NCI-H1417 (cell line): Measurements from ENCODE around the gene FAM98C.
A peak's percentile ranks its signal among the peaks of the same experiment; 100 is the strongest.

Source experiments
- DNase-seq, 3 experiments: peaks; one replicate each; lab custom pipeline; 2025; lab: John Stamatoyannopoulos, UW

The FAM98C gene

DNA sequence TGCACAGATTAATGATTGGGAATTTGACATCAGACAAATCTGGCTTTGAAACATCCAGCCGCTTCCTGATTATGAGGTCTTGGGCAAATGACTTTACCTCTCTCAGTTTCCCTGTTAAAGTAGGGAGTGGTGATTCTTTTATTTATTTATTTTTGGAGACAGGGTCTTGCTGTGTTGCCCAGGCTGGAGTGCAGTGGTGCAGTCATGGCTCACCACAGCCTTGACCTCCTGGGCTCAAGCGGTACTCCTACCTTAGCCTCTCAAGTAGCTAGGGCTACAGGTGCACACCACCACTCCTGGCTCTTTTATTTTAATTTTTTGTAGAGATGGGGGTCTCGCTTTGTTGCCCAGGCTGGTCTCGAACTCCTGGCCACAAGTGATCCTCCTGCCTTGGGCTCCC is 25.8 kb upstream of the FAM98C start:
- no peak for DNase-seq

DNA sequence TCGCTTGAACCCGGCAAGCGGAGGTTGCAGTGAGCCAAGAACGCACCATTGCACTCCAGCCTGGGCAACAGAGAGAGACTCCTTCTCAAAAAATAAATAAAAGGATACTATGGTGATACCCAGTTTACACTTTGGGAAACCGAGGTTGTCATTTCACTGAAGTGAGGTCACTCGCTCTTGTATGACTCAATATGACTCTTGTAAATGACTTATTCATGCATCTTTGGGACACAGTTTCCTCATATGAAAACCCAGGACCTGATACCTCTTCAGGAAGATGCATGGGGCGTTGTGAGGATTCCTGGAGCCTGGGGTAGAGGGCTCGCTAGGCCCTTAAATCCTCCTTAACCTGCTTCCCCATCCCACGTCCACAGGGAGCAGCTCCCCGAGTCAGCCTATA is 24.0 kb upstream of the FAM98C start:
- no peak for DNase-seq

DNA sequence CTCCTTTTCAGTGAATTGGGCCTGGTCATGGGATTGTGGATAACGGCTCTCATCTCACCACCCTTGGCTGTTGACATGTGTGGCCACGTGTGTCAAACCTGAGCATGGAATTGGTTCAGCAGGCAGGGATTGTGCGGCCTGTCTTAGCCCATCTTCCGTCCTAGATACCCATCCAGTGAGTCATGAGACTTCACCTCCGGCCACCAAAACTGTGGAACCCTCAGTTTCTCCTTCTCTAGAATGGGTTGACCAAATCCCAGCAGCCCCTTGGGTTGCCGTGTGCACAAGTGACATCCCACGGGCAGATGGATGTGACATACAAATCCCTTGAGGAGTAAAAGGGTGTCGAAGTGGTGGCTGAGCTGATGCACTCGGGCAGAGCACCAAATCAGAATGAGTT is 21.8 kb upstream of the FAM98C start:
- no peak for DNase-seq

DNA sequence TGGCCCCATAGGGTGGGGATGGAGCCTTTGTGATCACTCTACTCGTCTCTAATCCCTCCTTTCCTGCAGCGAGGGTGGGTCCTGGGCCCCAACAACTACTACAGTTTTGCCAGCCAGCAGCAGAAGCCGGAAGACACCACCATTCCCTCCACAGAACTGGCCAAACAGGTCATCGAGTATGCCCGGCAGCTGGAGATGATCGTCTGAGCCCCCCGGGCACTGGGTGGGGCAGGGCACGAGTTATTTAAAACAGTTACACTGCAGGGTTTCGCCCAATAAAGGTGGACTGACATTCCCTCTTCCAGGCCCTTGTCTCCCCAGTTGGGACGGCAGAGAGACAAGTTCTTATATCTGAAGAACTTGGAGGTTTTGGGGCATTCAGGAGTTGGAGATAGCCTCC is 19.7 kb upstream of the FAM98C start:
- DNase-seq: no peak

DNA sequence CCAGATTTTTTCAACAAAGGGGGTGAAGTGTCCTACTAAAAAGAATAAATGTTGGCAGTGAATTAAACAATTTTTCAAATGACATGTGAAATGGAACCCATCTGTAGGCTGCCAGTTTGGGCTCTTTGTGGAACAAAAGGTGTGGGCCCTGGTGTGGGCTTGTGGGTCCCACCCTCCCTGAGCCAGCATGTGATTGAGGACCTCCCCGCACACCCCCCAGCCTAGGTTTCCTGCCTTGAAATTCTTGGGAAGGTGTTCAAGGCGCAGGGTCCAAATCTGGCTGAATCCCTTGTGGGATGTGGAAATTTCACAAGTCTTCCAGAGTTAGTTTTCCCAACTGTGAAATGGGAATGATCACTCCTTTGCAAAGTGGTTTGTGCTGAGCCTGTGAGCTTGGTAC is 19.1 kb upstream of the FAM98C start:
- no peak for DNase-seq

DNA sequence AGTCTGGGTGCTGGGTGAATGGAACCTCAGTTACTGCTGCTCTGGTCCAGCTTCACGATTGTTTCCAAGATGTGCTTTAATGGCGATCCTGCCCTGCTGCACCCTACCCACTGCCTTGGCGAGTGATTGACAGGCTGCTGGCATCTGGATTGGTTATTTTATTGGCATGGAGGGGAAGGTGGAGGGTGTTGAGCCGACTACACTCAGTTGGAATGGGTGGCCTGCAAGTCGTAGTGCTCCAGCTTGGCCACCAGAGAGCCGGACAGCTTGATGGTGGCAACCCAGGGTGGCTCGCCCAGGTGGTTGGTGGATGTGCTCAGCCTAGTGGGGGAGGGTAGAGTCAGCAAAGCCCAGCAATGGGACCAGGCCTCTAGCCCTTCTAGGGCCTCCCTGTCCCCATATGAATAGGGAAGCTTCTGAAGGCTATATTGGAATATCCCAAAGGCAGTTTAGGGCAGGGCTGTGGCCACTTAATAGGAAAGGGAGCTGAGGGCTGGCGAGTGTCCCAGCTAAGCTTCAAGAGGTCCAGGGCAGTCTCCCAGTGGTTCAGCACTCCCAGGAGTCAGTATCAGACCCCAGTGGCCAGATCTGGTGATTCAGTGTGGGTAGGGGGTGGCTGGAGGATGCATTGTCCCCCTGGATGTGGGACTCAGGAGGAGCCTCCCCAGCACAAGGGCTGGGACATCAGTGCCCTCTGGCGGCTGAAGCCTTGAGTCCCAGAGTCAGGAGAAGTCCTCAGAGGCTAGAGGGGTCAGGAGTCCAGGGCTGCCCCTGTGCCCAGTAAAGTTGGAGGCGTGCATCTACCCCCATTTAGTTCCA is 18.5 kb upstream of the FAM98C start:
- DNase-seq: no peak

DNA sequence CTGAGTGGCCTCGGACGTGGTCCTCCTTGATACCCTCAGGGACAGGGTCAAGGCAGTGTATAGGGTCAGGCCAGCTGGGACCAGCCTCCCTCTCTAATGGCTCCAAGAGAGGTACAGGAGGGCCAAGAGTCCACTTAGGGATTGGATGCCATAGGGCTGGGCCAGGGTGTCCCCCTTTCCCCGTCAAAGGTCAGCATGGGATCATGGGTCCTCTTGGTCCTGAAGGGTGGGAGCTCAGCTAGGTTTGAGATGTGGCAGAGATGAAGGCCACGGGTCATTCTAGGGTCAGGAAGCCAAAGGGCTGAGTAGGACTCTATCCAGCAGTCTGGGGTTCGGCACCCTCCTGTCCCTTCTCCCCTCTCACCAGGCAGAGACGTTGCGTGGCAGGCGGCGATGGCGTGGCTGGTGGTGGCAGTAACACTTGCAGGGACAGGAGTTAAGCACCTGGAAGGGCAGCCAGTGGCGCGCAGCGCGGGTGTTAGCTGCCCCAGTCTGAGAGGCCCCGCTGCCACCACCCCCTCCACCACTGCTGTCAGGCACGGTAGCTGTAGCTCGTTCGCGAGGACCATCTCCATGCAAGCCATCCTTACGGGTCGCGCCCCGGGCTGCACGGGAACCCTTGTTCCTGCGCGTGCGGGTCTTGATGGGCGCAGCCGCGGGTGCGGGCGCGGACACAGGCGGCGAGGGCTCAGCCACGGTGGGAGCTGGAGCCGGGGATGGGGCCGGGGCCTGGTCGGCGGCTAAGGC is 17.7 kb upstream of the FAM98C start:
- DNase-seq: no peak

DNA sequence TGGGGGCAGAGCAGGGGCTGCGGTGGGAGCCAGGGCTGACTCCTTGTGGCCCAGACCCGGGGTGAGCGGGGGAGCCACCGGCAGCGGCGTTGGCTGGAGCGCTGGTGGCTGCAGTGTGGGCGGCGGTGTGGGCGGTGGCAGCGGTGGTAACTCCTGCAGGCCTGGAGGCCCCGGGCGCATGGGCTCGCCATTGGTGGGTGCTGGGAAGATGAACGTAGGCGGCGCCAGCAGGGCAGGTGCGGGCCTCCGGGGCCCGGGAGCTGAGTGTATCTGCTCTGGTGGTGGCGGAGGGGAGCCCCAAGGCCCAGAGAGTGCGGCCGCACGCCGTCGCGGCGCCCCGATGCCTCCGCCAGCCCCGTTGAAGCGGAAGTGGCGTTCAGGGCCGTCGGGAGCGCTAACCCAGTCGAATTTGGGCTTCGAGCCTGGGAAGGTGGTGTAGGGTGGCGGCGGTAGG is 17.1 kb upstream of the FAM98C start:
- DNase-seq: no peak

DNA sequence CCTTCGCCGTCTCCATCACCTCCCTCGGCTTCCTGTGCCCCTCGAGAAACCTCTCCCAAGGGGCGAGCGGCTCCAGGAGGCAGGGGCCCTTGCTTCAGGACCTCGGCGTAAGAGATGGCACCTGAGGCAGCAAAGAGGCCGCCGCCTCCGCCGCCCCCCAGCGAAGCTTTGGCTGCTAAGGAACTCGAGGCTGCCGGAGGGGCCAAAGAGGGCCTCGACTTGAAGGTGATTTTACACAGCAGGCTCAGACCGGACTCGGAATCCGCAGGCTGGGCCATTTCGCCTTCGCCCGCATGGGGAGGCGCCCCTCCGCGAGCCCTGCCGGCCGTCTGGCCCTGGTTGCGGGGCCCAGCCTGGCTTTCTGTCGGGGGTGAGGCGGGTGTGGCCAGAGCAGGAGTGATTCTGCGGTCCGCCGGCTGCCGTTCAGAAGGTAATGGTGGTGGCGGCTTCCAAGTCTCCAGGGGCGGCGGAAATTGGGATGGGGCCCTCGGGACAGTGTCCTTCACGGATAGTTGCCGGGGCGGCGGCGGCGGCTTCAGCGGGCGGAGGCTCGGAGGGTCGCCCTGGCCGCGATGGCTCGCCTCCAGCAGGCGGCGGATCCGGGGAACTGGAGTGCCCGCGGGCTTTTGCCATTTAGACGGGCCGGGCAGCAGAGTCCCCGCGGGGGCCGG is 16.5 kb upstream of the FAM98C start:
- DNase-seq: no peak

DNA sequence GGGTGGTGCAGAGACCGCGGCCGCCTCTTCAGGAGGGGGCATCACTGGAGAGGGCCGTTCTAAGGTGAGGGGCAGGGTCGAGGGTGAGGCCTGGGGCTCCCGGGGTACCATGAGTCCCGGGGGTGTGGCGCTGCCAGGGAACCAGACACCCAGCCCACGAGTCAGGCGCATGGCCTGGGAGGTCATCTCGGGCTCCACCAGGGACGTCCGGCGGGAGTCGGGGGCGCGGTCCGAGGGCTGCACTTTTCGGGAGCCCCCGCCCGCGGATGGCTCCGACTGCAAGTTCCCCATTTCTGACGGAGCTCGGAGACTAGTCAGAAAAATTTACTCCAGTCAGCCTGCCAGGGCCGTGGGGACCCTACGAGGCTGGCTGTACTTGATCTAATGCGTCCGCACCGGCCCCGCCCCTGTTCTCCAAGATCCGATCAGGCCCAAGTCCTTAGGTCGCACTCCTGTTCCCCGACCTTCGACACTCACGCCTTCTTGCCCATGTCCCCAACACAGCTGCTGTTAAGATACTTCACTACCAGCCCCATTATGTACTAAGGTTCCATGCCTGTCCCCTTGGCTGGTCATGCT is 15.8 kb upstream of the FAM98C start:
- DNase-seq: no peak

DNA sequence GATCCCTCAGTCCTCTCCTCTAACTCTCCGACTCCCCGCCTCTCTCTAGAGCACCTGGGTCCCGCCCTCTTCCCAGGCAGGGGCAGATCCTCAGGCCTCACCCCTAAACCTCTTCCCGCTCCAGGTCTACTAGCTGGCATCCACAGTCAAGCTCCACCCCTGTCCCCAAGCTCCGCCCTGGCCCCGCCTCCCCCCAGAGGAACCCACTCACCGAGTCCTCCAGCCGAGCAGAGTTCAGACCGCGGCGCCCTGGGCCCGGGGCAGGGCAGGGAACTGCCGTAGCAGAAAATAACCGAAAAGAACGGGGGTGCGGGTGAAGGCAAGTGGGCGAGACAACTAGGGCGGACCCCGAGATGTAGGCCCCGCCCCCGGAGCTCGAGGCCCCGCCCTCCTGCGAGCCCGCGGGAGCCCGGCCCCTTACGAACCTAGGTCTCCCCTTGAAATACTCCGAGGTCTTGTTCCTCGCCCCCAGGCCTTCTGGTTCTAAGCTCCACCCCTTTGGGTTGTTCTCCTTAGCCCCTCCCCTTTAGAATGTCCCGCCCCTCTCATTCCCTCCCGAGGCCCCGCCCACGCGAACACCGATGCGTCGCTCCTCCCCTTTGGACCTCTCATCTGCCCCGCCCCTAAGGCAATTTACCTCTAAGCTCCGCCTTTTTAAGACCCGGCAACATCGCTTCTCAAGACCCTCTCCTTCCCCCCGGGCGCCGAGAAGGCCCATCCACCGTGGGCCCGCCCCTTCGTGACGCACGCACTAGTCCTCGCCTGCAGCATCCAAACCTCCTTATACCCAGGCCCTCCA is 15.1 kb upstream of the FAM98C start, which contains the start of gene GGN:
Gene GGN, minus strand, starts transcription at position 485 of the 799 bp plus-strand sequence. CDS start 773 bp downstream, outside the sequence.
- DNase-seq: peak; percentile 93 to 95 (median 94)

DNA sequence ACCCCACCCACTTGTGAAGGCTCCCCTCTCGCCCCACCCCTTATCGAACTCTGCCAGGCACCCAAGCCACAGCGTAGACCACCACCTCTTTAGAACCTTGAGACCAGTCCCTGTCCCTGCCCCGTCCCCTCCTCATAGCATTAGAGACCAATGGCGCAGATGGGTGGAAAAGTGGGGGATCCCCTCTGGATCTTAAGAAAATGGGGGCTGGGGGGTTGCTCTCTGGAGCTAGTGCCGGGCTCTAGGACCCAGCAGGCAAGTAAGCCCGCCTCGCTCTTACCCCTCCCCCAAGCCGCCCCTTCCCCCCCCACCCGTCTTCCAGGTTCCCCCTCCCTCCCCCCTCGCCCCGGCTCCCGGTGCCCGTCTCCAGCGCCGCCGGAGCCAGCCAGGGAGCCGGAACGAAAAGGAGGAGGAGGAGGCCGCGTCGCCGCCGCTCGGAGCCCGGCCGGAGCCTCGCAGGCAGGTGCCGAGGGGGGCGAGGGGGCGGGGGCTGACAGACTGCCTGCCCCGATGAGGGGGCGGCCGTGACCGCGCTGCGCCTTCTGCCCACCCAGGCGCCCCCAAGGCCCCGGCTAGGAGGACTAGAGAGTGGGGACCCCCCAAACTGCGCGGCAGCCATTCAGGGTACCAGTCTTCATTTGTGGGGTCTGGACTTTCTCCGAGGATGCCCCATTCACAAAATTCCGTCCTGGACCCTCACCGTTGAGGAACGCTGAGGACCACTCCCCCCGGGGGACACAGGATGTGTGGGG is 14.4 kb upstream of the FAM98C start, which contains the start of gene SPRED3:
Gene SPRED3, plus strand, starts transcription at position 349 of the 752 bp plus-strand sequence. CDS start 1,606 bp downstream, outside the sequence.
- peak; percentile 78 to 90 (median 84) for DNase-seq

DNA sequence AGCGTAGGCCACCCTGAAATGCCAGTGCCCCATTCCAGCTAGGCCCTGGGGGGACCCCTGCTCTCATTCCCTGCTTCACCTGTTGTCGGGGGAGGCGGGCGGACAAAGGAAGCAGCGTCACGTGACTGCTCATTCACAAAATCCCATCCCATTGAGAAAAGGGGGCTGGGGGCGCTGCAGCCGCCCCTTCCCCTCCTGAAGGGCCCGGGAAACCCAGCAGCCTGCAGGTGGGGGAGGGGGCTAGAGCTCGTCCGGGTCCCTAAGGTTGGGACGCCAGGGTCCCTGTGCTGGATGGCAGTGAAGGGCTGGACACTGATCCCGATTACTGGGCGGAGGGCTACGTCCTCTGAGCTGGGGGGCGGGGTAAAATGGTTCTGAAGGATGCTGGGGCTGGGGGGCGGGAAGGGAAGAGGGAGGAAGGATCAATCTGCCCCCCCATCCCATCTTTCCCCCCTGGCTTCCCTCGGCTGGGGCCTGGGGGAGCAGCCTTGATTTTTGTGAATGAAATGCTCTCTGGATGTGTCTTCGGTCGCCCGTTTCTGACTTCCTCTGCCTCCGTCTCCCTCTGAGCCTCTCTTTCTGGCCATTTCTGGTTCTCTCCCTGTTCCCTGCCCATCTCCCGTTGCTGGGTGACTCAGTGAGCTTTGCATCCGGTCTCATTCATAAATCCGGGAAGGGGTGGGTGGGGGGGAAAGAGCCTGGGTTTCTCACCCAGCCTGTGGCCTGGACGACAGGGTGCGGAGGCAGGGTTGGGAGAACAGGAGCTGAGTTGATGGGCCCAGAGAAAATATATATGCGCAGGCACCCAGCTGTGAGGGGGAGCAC is 13.6 kb upstream of the FAM98C start:
- peak; percentile 36 to 56 (median 42) for DNase-seq

DNA sequence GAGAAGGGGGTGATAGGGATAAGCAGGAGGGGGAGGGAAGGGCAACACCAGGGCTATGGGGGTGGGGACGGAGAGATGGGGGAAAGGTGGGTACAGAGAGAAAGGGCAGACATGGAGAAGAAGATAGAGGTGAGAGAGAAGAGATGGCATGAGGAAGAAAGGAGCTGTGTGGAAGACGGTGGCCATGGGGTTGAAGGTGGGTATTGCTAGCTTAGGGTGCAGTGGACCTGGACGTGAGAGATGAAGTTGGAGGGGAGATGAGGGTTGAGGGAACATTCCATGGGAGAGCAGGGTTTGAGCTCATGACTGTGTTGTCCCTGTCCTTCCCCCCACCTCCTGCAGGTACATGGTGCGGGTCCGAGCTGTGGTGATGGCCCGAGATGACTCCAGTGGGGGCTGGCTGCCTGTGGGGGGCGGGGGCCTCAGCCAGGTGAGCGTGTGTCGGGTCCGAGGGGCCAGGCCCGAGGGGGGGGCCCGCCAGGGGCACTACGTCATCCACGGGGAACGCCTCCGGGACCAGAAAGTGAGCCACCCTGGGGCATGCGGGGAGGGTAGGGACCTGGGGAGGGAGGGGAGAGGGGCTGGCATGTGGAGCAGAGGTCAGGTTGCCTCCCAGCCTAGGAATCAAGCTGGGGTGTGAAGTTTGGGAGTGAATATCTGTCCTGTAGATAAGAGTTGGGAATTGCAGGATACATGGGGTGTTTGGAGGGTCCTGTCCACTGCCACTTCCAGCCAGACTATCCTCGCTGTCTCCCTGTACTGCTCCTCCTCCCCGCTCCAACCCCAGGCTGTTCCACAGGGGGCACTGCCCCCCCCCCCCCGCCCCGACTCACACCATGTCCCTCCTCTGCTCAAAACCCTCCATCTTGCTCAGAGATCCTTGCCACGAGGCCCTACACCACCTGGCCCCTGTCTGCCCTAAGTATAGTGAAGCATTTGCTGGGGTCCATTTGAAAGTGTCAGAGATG is 12.7 kb upstream of the FAM98C start:
- DNase-seq: no peak

DNA sequence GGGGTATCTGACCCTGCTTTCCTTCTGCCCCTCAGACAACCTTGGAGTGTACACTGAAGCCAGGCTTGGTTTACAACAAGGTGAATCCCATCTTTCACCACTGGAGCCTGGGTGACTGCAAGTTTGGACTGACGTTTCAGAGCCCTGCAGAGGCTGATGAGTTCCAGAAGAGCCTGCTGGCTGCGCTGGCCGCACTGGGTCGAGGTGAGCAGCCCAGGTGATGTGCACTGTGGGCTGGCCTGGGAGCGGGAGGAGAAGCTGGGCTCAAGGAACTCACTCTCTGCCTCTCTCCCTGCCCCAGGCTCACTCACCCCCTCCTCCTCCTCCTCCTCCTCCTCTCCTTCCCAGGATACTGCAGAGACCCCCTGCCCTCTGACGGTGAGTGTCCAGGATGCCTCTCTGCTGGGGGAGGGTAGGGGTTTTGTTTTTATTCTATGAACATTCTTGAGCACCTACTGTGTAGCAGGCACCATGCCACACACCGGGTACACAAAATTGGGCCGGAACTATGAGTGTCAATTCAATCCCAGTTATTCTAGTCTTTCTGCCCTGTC is 10.9 kb upstream of the FAM98C start:
- no peak for DNase-seq

DNA sequence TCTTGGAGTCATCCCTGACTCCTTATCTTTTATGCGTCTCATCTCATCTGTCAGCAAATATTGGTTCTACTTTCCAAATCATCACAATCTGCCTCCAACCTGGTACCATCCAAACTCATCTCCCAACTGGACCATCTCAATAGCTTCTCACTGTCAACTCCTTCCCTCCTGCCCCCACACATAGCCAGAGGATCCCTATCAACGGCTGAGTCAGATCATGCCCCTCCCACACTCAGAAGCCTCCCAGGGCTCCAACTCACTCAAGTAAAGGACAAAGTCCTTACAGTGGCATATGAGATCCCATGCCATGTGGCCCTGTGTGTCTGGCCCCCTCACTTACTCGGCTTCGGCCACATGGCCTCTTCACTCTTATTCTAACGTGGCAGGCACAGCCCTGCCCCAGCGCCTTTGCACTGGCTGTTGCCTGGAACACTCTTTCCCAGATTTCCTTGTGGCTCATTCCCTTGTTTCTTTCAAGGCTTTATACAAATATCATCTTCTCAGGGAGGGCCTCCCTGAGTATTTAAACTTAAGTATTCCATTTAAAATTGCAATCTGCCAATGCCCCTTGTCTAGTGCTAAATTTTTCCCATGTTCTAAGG is 10.1 kb upstream of the FAM98C start:
- no peak for DNase-seq

DNA sequence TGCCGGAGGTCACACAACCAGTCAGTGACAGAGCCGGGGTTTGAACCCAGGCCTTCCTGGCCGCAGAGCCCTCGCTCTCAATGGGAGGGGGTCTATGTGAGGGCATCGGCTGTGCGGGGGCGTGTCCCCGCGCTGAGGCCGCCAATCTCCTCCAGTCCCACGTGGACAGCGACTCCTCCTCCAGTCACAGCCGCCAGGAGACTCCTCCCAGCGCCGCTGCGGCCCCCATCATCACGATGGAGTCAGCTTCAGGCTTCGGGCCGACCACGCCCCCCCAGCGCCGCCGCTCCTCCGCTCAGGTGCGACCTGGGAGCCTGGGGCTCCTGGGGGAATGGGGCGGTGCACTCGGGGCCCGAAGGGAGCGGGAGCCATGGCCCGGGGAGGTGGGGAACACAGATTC is 8.4 kb upstream of the FAM98C start:
- DNase-seq: peak in 1 of 3 experiments; percentile 35
